Measurements from ENCODE around the gene MTA2.
A peak's percentile ranks its signal among the peaks of the same experiment; 100 is the strongest.

MTA2 gene

GRCh38 chr11:62612366-62613290 lies 11.0 kb upstream of the MTA2 start, which contains the start of the genes EML3 and ROM1:
EML3 (minus strand) TSS chr11:62612775; CDS start chr11:62612457, 318 bp downstream.
ROM1 (plus strand) TSS chr11:62613257; CDS start chr11:62613282, 25 bp downstream.
- DNase-seq (ENCODE audit: low read depth, low spot score) = peak; percentile 80

- no peak for DNase-seq (ENCODE audit: low read depth, low spot score)
Observed at GRCh38 chr11:62611705-62612365, 10.2 kb upstream of the MTA2 start.

GRCh38 chr11:62610814-62611704 lies 9.4 kb upstream of the MTA2 start:
- no peak for DNase-seq (ENCODE audit: low read depth, low spot score)

GRCh38 chr11:62610403-62610802 lies 8.7 kb upstream of the MTA2 start:
- DNase-seq (ENCODE audit: low read depth, low spot score) = no peak

GRCh38 chr11:62608776-62609175 lies 7.1 kb upstream of the MTA2 start:
- no peak for DNase-seq (ENCODE audit: low read depth, low spot score)

- no peak for DNase-seq (ENCODE audit: low read depth, low spot score)
Observed at GRCh38 chr11:62607714-62608113, 6.0 kb upstream of the MTA2 start.

- DNase-seq (ENCODE audit: low read depth, low spot score) = no peak
Observed at GRCh38 chr11:62605902-62606301, 4.2 kb upstream of the MTA2 start.

GRCh38 chr11:62605467-62605866 lies 3.8 kb upstream of the MTA2 start:
- no peak for DNase-seq (ENCODE audit: low read depth, low spot score)

GRCh38 chr11:62604460-62605120 lies 2.9 kb upstream of the MTA2 start:
- no peak for DNase-seq (ENCODE audit: low read depth, low spot score)

- DNase-seq (ENCODE audit: low read depth, low spot score) = no peak
Observed at GRCh38 chr11:62603776-62604299, 2.2 kb upstream of the MTA2 start.

GRCh38 chr11:62603072-62603408 lies 1.4 kb upstream of the MTA2 start:
- no peak for DNase-seq (ENCODE audit: low read depth, low spot score)

- no peak for DNase-seq (ENCODE audit: low read depth, low spot score)
Observed at GRCh38 chr11:62602141-62603071, 741 bp upstream of the MTA2 start.

- no peak for DNase-seq (ENCODE audit: low read depth, low spot score)
Observed at GRCh38 chr11:62601122-62601371, 618 bp downstream of the MTA2 start.

GRCh38 chr11:62600367-62601121 lies 1.1 kb downstream of the MTA2 start:
- no peak for DNase-seq (ENCODE audit: low read depth, low spot score)

- no peak for DNase-seq (ENCODE audit: low read depth, low spot score)
Observed at GRCh38 chr11:62599901-62600300, 1.8 kb downstream of the MTA2 start.

- DNase-seq (ENCODE audit: low read depth, low spot score) = peak; percentile 88
Observed at GRCh38 chr11:62599069-62599696, 2.5 kb downstream of the MTA2 start.

- no peak for DNase-seq (ENCODE audit: low read depth, low spot score)
Observed at GRCh38 chr11:62595124-62595523, 6.5 kb downstream of the MTA2 start.

- no peak for DNase-seq (ENCODE audit: low read depth, low spot score)
Observed at GRCh38 chr11:62593434-62594044, 8.1 kb downstream of the MTA2 start.

- no peak for DNase-seq (ENCODE audit: low read depth, low spot score)
Observed at GRCh38 chr11:62592989-62593421, 8.7 kb downstream of the MTA2 start.
